Subcutaneous adipose tissue (tissue), 4 donors: Measurements from ENCODE around the gene FFAR1. TPM values are rescaled to one million over a fixed set of nuclear protein-coding genes. Genes with fewer than 3 reads are reported as not detected.

Experiments
- total RNA-seq, 4 donors: library from RNA; depleted of rRNA; stranded (reverse); fragments of >200 nt; gene quantifications; one replicate each; pipeline ENCODE4 v1.1.0, GENCODE V29; 2016
- TF ChIP-seq, protein P1 (sequence below): fragments of 450-650 bp; IDR thresholded peaks from one replicate; pipeline ENCODE4 v1.5.1; 2016; ENCODE audit warnings: low read depth, mild to moderate bottlenecking, control low read depth, antibody characterized with exemption, moderate library complexity

The FFAR1 gene
- total RNA-seq, 4 donors from 2014 or later: not detected

- TF ChIP-seq, protein P1, sequence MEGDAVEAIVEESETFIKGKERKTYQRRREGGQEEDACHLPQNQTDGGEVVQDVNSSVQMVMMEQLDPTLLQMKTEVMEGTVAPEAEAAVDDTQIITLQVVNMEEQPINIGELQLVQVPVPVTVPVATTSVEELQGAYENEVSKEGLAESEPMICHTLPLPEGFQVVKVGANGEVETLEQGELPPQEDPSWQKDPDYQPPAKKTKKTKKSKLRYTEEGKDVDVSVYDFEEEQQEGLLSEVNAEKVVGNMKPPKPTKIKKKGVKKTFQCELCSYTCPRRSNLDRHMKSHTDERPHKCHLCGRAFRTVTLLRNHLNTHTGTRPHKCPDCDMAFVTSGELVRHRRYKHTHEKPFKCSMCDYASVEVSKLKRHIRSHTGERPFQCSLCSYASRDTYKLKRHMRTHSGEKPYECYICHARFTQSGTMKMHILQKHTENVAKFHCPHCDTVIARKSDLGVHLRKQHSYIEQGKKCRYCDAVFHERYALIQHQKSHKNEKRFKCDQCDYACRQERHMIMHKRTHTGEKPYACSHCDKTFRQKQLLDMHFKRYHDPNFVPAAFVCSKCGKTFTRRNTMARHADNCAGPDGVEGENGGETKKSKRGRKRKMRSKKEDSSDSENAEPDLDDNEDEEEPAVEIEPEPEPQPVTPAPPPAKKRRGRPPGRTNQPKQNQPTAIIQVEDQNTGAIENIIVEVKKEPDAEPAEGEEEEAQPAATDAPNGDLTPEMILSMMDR: no peak
Measured at GRCh38 chr19:35379992-35380391, 32.3 kb downstream of the FFAR1 start.

DNA sequence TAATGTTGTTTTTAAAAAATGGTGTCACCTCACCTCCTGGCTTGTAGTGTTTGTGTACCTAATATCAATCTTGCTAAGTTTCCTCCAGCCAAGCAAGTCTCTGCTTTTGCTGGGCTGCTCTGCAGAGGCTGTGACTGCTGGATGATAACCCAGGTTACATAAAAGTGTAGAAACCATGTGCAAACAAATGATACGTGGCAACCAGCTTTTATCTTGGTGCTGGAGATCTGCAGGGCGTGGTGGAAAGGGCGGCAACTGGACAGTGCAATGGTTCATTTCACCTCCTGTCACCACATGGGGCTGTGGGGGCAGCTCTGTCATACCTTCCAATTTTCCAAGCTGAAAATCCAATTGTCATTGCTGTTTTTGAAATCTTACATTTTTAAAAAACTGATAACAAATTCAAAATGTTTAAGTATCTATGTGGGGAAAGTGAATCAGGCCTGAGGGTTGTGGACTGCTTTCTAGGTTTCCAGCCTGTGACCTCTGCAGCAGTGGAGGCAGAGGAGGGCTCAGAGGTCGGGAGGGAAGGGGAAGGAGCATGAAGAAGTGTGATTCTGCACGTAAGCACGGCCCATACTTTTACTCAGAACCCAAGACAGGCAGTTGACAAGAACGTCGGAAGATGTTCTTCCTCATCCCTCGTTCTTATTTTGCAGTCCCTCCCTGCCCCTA lies 32.9 kb downstream of the FFAR1 start:
- TF ChIP-seq, protein P1: no peak

- TF ChIP-seq, protein P1: no peak
Measured at GRCh38 chr19:35381318-35381717, 33.6 kb downstream of the FFAR1 start.

DNA sequence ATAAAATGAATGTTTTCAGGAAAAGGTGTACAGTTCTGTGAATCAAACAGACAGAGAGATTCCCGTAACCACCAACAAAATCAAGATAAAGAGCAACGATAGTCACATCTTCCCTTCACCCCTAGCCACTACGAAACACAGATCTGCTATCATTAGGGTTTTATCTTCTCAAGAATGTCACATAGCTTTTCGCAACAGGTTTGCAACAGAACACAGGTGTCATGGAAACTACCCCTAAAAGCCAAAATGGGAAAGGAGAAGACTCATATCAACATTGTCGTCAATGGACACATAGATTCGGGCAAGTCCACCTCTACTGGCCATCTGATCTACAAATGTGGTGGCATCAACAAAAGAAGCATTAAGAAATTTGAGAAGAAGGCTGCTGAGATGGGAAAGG lies 34.2 kb downstream of the FFAR1 start:
- TF ChIP-seq, protein P1: no peak

- TF ChIP-seq, protein P1: no peak
Measured at GRCh38 chr19:35383536-35383935, 35.8 kb downstream of the FFAR1 start.

GRCh38 chr19:35388277-35389054 lies 40.8 kb downstream of the FFAR1 start:
- TF ChIP-seq, protein P1: no peak

GRCh38 chr19:35389192-35389861 lies 41.6 kb downstream of the FFAR1 start:
- TF ChIP-seq, protein P1: no peak
